NCI-H1092 (cell line): ENCODE measurements around the gene VRK2.
"Not testable (repeated sequence)": the region's sequence is repeated elsewhere in the genome, so short reads cannot be mapped to it uniquely, and the experiment has no call there.

ENCODE experiments used
- DNase-seq: peaks from one replicate; lab custom pipeline; 2025; lab: John Stamatoyannopoulos, UW

Gene VRK2

DNA sequence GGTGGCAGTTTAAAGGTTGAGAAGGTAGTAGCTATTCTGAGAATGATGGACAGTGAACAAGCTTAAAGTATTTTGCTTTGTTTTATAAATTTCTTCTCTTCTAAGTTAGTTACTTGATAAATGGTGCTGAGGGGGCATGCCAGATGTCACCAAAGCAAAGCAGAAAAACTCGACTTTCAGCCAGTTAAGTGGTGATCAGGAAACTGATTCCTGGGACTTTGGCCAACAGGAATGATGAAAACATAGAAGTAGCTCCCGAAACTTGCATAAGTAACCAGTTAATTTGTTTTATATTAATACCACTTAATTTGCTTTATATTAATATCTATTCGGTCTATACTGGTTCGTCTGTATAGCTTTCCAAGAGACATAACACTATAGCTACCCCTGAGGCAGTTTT, 111.9 kb downstream of the VRK2 start:
- no peak for DNase-seq

DNA sequence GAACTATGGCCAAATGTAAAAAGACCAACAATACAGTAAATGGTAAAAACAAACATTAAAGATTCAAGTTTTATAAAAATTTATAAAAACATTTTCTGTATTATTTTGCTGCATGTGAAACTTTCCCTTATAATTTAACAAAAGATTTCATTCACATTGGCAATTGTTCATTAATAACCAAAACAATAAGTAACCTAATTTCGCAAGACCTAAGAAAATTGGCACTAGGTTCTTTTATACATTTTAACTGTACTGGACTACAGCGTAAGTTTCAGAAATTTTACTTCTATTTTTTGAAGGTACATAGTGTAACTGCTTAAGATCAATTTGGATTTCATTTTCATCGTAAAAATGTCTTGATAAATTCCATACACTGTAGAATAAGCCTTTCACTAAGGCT, 117.3 kb downstream of the VRK2 start:
- DNase-seq, result no peak

DNA sequence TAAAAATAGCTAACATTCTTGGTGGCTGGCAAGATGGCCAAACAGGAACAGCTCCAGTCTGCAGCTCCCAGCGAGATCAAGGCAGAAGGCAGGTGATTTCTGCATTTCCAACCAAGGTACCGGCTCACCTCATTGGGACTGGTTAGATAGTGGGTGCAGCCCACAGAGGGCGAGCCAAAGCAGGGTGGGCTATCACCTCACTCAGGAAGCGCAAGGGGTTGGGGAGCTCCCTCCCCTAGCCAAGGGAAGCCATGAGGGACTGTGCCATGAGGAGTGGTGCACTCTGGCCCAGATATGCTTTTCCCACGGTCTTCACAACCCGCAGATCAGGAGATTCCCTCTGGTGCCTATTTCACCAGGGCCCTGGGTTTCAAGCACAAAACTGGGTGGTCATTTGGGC, 121.5 kb downstream of the VRK2 start:
- not testable (repeated sequence) for DNase-seq

DNA sequence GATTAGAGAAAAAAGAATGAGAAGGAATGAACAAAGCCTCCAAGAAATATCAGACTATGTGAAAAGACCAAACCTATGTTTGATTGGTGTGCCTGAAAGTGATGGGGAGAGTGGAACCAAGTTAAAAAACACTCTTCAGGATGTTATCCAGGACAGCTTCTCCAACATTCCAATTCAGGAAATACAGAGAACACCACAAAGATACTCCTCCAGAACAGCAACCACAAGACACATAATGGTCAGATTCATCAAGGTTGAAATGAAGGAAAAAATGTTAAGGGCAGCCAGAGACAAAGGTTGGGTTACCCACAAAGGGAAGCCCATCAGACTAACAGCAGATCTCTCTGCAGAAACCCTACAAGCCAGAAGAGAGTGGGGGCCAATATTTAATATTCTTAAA, 123.2 kb downstream of the VRK2 start:
- DNase-seq, result not testable (repeated sequence)

- DNase-seq, result not testable (repeated sequence)
Observed at GRCh38 chr2:58170334-58170933, 123.8 kb downstream of the VRK2 start.

DNA sequence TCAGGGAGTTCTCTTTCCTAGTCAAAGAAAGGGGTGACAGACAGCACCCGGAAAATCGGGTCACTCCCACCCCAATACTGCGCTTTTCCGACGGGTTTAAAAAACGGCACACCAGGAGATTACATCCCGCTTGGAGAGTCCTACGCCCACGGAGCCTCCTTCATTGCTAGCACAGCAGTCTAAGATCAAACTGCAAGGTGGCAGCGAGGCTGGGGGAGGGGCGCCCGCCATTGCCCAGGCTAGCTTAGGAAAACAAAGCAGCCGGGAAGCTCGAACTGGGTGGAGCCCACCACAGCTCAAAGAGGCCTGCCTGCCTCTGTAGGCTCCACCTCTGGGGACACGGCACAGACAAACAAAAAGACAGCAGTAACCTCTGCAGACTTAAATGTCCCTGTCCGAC, 125.2 kb downstream of the VRK2 start:
- not testable (repeated sequence) for DNase-seq

- DNase-seq, result not testable (repeated sequence)
Observed at GRCh38 chr2:58177187-58177586, 130.6 kb downstream of the VRK2 start.

DNA sequence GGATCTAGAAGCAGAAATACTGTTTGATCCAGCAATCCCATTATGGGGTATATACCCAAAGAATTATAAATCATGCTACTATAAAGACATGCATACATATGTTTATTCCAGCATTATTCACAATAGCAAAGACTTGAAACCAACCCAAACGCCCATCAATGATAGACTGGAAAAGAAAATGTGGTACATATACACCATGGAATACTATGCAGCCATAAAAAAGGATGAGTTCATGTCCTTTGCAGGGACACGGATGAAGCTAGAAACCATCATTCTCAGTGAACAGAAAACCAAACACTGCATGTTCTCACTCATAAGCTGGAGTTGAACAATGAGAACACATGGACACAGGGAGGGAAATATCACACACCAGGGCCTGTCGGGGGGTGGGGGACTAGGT, 133.6 kb downstream of the VRK2 start:
- not testable (repeated sequence) for DNase-seq

DNA sequence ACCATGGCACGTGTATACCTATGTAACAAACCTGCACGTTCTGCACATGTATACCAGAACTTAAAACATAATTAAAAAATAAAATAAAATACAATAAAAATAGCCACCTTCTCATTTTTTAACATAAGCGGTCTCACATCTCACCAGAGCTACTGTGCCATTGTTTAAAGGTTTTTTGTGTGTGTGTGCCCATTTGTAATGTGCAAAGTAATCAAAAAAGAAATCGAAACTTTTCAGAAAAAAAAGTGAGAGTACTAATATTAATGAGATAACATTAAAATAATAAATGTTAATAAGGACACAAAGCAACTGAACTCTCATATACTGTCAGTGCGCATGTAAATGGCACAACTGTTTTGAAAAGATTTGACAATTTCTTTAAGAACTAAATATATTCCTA, 134.0 kb downstream of the VRK2 start:
- DNase-seq, result no peak

- no peak for DNase-seq
Observed at GRCh38 chr2:58182527-58182926, 135.9 kb downstream of the VRK2 start.

DNA sequence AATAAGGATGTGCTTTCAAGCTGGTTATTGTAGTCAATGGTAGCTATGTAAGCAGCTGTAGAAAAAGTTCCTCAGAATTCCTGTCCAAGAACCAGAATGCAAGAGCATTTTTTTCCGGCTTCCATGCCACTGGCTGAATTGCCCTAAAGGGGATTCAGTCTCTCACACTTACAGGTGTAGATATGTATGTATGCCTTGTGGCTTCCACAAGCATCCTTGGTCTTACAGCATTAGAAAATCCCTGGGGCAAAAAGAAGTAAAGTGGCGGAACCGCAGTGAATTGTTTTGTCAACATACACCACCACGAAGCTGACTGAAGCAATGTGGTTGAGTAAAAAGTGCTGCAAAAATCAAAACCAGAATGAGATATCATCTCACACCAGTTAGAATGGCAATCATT, 139.9 kb downstream of the VRK2 start:
- DNase-seq, result no peak

DNA sequence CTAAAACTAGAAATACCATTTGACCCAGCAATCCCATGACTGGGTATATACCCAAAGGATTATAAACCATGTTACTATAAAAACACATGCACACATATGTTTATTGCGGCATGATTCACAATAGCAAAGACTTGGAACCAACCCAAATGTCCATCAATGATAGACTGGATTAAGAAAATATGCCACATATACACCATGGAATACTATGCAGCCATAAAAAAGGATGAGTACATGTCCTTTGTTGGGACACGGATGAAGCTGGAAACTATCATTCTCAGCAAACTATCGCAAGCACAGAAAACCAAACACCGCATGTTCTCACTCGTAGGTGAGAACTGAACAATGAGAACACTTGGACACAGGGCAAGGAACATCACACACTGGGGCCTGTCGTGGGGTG, 140.4 kb downstream of the VRK2 start:
- DNase-seq, result not testable (repeated sequence)

- no peak for DNase-seq
Observed at GRCh38 chr2:58194458-58194857, 147.9 kb downstream of the VRK2 start.

GRCh38 chr2:58195662-58196061, 149.1 kb downstream of the VRK2 start:
- DNase-seq, result no peak

- DNase-seq, result no peak
Observed at GRCh38 chr2:58197894-58198293, 151.3 kb downstream of the VRK2 start.

DNA sequence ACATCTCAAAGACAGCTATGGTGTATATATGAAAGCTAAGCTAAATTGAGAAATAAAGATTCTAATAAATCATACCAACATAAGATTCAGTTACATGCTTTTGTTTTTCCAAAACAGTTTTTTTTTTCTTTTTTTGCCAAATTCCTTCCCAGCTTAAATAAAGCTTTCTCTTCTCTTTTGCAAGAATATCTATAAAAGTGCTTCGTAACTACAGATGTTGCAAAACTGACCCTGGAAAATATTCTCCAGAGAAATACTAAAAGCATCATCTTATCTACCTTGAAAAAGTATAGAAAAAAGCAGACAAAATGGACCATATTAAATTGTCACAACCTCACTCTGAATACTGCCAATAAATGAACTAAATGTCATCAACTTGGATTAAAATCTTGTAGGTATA, 155.8 kb downstream of the VRK2 start:
- no peak for DNase-seq

- no peak for DNase-seq
Observed at GRCh38 chr2:58203018-58203417, 156.4 kb downstream of the VRK2 start.

- DNase-seq, result no peak
Observed at GRCh38 chr2:58204195-58204959, 157.8 kb downstream of the VRK2 start.

GRCh38 chr2:58206785-58207184, 160.2 kb downstream of the VRK2 start:
- DNase-seq, result no peak

- no peak for DNase-seq
Observed at GRCh38 chr2:58207189-58207588, 160.6 kb downstream of the VRK2 start.
